ENCODE data around the gene CFAP161. TPM values are rescaled to one million over a fixed set of nuclear protein-coding genes. Genes with fewer than 3 reads are reported as not detected.

Gene CFAP161
- polyA plus RNA-seq, 1 donor (not counting 4 experiments of a cell fraction or from before 2014, with no cell fraction given): not detected

DNA sequence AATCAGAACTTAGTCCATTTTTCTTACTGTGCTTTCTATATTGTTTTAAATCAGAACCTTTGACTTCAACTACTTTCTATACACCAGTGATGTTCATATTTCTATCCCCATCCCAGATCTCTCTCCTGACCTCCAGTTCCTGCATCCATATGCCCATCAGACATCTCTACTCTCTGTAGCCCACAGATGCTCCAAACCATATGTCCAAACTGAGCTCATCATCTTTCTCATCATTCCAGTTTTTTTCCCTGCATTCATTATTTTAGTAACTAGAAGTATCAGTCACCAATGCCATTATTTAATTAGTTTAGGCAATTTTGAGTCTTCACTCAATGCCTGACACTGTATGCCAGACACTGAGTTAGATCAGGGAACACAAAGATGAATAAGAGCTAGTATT, 37.2 kb downstream of the CFAP161 start:
- Histone ChIP-seq H3K79me2 (ENCODE audit: control insufficient read depth, insufficient read depth, low read length) (no peaks in the 10 kb centered on the region), H3K36me3 (ENCODE audit: control insufficient read depth in 2 of 2, extremely low read depth in 1 of 2, insufficient read depth in 2 of 2, low read length in 2 of 2) (no peaks in the 10 kb centered on the region), H3K4me2 (ENCODE audit: control insufficient read depth, extremely low read depth, insufficient read depth, low read depth, low read length) (no peak overlapping the region), H3K27me3 (ENCODE audit: control insufficient read depth, extremely low read depth, insufficient read depth, low read length) (no peaks in the 10 kb centered on the region), H2AFZ (ENCODE audit: control insufficient read depth, low read length) (no peak overlapping the region), H3K4me1 (ENCODE audit: control insufficient read depth, extremely low read depth, insufficient read depth, low read length) (no peaks in the 10 kb centered on the region), H4K20me1 (ENCODE audit: control insufficient read depth, extremely low read depth, insufficient read depth, low read length) (no peaks in the 10 kb centered on the region), H3K9me3 (ENCODE audit: control insufficient read depth, low read depth, low read length) (no peaks in the 10 kb centered on the region), H3K27ac (ENCODE audit: control insufficient read depth, insufficient read depth, low read length) (no peak overlapping the region), H3K9me1 (ENCODE audit: control insufficient read depth, extremely low read depth, insufficient read depth, low read length) (no peaks in the 10 kb centered on the region), H3K4me3 (ENCODE audit: control insufficient read depth in 2 of 3, extremely low read depth in 1 of 3, insufficient read depth in 2 of 3, low read depth in 1 of 3, low read length in 3 of 3) (no peak overlapping the region), H3K9ac (ENCODE audit: control insufficient read depth, extremely low read depth, insufficient read depth, low read length) (no peak overlapping the region)
- TF ChIP-seq, protein P1, sequence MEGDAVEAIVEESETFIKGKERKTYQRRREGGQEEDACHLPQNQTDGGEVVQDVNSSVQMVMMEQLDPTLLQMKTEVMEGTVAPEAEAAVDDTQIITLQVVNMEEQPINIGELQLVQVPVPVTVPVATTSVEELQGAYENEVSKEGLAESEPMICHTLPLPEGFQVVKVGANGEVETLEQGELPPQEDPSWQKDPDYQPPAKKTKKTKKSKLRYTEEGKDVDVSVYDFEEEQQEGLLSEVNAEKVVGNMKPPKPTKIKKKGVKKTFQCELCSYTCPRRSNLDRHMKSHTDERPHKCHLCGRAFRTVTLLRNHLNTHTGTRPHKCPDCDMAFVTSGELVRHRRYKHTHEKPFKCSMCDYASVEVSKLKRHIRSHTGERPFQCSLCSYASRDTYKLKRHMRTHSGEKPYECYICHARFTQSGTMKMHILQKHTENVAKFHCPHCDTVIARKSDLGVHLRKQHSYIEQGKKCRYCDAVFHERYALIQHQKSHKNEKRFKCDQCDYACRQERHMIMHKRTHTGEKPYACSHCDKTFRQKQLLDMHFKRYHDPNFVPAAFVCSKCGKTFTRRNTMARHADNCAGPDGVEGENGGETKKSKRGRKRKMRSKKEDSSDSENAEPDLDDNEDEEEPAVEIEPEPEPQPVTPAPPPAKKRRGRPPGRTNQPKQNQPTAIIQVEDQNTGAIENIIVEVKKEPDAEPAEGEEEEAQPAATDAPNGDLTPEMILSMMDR (optimal IDR thresholded peaks at IDR 0.05 in 1 of 3, IDR thresholded peaks at IDR 0.05 in 1 of 3, conservative IDR thresholded peaks at IDR 0.05 in 1 of 3; ENCODE audit: extremely low read depth in 1 of 3, insufficient read depth in 2 of 3, low read length in 3 of 3): no peak
- no peak for TF ChIP-seq EZH2 (IDR thresholded peaks at IDR 0.05; ENCODE audit: low read length)
- DNase-seq (ENCODE audit: low read depth, low spot score): no peak
- no peak for FAIRE-seq
- dilution Hi-C loops (cut with MboI; ENCODE audit: extremely low pct_ligation_motif_present, low sequenced_read_pairs): no loop called here

DNA sequence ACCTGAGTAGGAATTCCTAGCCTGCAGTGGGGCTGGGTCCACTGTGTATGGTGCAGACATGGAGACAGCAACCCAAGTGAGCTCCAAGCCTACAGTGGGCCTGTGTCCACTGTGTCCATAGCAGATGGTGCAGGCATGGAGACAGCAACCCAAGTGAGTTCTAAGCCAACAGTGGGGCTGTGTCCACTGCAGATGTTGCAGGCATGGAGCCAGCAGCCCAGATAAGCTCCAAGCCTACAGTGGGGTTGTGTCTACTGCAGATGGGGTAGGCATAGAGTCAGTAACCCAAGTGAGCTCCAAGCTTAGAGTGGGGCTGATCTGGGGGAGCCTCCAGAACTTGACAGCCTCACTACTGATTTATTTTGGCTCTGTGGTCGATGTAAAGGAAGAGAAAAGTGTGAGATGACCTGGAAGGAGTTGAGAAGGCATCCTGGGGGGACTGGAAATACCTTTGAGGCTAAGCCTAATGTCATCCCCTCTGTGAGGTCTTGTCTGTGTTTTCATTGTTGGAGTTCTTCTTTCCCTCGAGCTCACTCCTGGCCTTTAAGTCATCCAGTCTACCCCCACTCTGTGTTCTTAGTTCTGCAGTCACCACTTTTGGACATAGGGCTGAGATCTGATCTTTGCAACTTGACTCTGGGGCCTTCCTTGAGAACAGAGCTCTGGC, 40.2 kb downstream of the CFAP161 start:
- H3K27ac ChIP-seq (ENCODE audit: control insufficient read depth, insufficient read depth, low read length): no peak overlapping the region
- no peaks in the 10 kb centered on the region for H3K36me3 ChIP-seq (ENCODE audit: control insufficient read depth in 2 of 2, extremely low read depth in 1 of 2, insufficient read depth in 2 of 2, low read length in 2 of 2)
- no peaks in the 10 kb centered on the region for H3K4me1 ChIP-seq (ENCODE audit: control insufficient read depth, extremely low read depth, insufficient read depth, low read length)
- H3K79me2 ChIP-seq (ENCODE audit: control insufficient read depth, insufficient read depth, low read length): no peaks in the 10 kb centered on the region
- H3K27me3 ChIP-seq (ENCODE audit: control insufficient read depth, extremely low read depth, insufficient read depth, low read length): no peaks in the 10 kb centered on the region
- TF ChIP-seq EZH2 (IDR thresholded peaks at IDR 0.05; ENCODE audit: low read length): no peak
- TF ChIP-seq, protein P1 (optimal IDR thresholded peaks at IDR 0.05 in 1 of 3, IDR thresholded peaks at IDR 0.05 in 1 of 3, conservative IDR thresholded peaks at IDR 0.05 in 1 of 3; ENCODE audit: extremely low read depth in 1 of 3, insufficient read depth in 2 of 3, low read length in 3 of 3): no peak
- no peaks in the 10 kb centered on the region for H3K9me1 ChIP-seq (ENCODE audit: control insufficient read depth, extremely low read depth, insufficient read depth, low read length)
- no peak overlapping the region for H2AFZ ChIP-seq (ENCODE audit: control insufficient read depth, low read length)
- H3K9ac ChIP-seq (ENCODE audit: control insufficient read depth, extremely low read depth, insufficient read depth, low read length): no peak overlapping the region
- no peaks in the 10 kb centered on the region for H4K20me1 ChIP-seq (ENCODE audit: control insufficient read depth, extremely low read depth, insufficient read depth, low read length)
- dilution Hi-C loops (cut with MboI; ENCODE audit: extremely low pct_ligation_motif_present, low sequenced_read_pairs): no loop called here
- no peak for DNase-seq (ENCODE audit: low read depth, low spot score)
- no peak overlapping the region for H3K4me3 ChIP-seq (ENCODE audit: control insufficient read depth in 2 of 3, extremely low read depth in 1 of 3, insufficient read depth in 2 of 3, low read depth in 1 of 3, low read length in 3 of 3)
- H3K4me2 ChIP-seq (ENCODE audit: control insufficient read depth, extremely low read depth, insufficient read depth, low read depth, low read length): no peak overlapping the region
- no peak for FAIRE-seq
- H3K9me3 ChIP-seq (ENCODE audit: control insufficient read depth, low read depth, low read length): no peaks in the 10 kb centered on the region
